HG02973 (cell line): ENCODE measurements around the gene RNF151.
"Not testable (repeated sequence)": the region's sequence is repeated elsewhere in the genome, so short reads cannot be mapped to it uniquely, and the experiment has no call there.

Experiments
- ATAC-seq: cut with Tn5 transposase; IDR thresholded peaks from one replicate; pipeline ENCODE4 v1.9.1; 2021; ENCODE audit warnings: moderate library complexity; ENCODE audit not compliant: unreplicated experiment

The RNF151 gene

GRCh38 chr16:1959269-1960039 lies 7.2 kb upstream of the RNF151 start, which contains the start of gene NDUFB10:
Gene NDUFB10, plus strand, starts transcription at chr16:1959538. Its CDS starts 87 bp downstream, at chr16:1959625.
- ATAC-seq = peak; percentile 73

GRCh38 chr16:1960665-1961630 lies 5.7 kb upstream of the RNF151 start:
- no peak for ATAC-seq

- ATAC-seq = no peak
Observed at GRCh38 chr16:1961651-1962067, 5.0 kb upstream of the RNF151 start.

GRCh38 chr16:1962161-1963153 lies 4.2 kb upstream of the RNF151 start:
- not testable (repeated sequence) for ATAC-seq

- peak; percentile 1 for ATAC-seq
Observed at GRCh38 chr16:1963806-1964505, 2.7 kb upstream of the RNF151 start.

- ATAC-seq = peak; percentile 73
Observed at GRCh38 chr16:1964506-1965395, 1.9 kb upstream of the RNF151 start, which contains the start of gene RPS2. Gene RPS2, minus strand, starts transcription at chr16:1964826. Its CDS starts 201 bp downstream, at chr16:1964625.

- no peak for ATAC-seq
Observed at GRCh38 chr16:1965396-1966001, 1.2 kb upstream of the RNF151 start.

- ATAC-seq = no peak
Observed at GRCh38 chr16:1968146-1968953, 1.7 kb downstream of the RNF151 start.

GRCh38 chr16:1971796-1972489 lies 5.3 kb downstream of the RNF151 start, which contains the start of gene TBL3:
Gene TBL3, plus strand, starts transcription at chr16:1972053. Its CDS starts 112 bp downstream, at chr16:1972165.
- ATAC-seq = peak; percentile 70

- no peak for ATAC-seq
Observed at GRCh38 chr16:1972490-1972877, 5.8 kb downstream of the RNF151 start.

GRCh38 chr16:1973461-1974156 lies 7.0 kb downstream of the RNF151 start:
- ATAC-seq = no peak

GRCh38 chr16:1974157-1975070 lies 7.8 kb downstream of the RNF151 start:
- ATAC-seq = no peak

- no peak for ATAC-seq
Observed at GRCh38 chr16:1975432-1976215, 9.0 kb downstream of the RNF151 start.

- ATAC-seq = no peak
Observed at GRCh38 chr16:1976216-1976520, 9.5 kb downstream of the RNF151 start.
